H1 (cell line): ENCODE data around the gene CCT5. TPM values are rescaled to one million over a fixed set of nuclear protein-coding genes. Genes with fewer than 3 reads are reported as not detected.

Experiments used
- CTCF ChIA-PET: fragments of 300-600 bp; sonication (Branson Sonifier 250); formaldehyde crosslinking; loops from one replicate; lab custom pipeline; 2021; ENCODE audit not compliant: partially characterized antibody; lab: Charles Lee
- POLR2A ChIA-PET: fragments of 300-600 bp; sonication (Branson Sonifier 250); formaldehyde crosslinking; loops from one replicate; lab custom pipeline; 2021; ENCODE audit warnings: inconsistent platforms; ENCODE audit not compliant: partially characterized antibody; lab: Charles Lee
- DNase-seq, 2 experiments: peaks; one replicate each; pipeline versions ENCODE4 v3.0.0 to v3.0.0-alpha.2; 2010 to 2022; ENCODE audit warnings: low spot score in 2 of 2, low read depth in 1 of 2, mixed read lengths in 1 of 2
- FAIRE-seq: peaks from 2 replicates; lab custom pipeline; 2011; peaks lifted over from hg19 to GRCh38; lab: Jason Lieb, UNC
- H2AFZ ChIP-seq: 2 replicates; pipeline ENCODE4 v1.8.1; 2012; ENCODE audit warnings: low read length, inconsistent platforms
- H2AK5ac ChIP-seq: 2 replicates; pipeline ENCODE4 v1.6.1; 2013; ENCODE audit warnings: low read depth, low read length
- H2BK120ac ChIP-seq: replicated peaks from 2 replicates; pipeline ENCODE3; 2013; ENCODE audit warnings: low read depth, low read length, inconsistent platforms
- H2BK12ac ChIP-seq: 2 replicates; pipeline ENCODE4 v1.6.1; 2013; ENCODE audit warnings: low read depth, low read length
- H2BK15ac ChIP-seq: 2 replicates; pipeline ENCODE4 v1.6.1; 2013; ENCODE audit warnings: low read length
- H2BK20ac ChIP-seq: 2 replicates; pipeline ENCODE4 v1.6.1; 2013; ENCODE audit warnings: low read length
- H2BK5ac ChIP-seq: 2 replicates; pipeline ENCODE4 v1.6.1; 2013; ENCODE audit warnings: low read depth, low read length
- H3K14ac ChIP-seq: 2 replicates; pipeline ENCODE4 v1.6.1; 2013; ENCODE audit warnings: inconsistent platforms; ENCODE audit not compliant: insufficient read length
- H3K18ac ChIP-seq: 2 replicates; pipeline ENCODE4 v1.6.1; 2013; ENCODE audit warnings: low read length; ENCODE audit errors: extremely low read depth
- H3K23ac ChIP-seq: 2 replicates; pipeline ENCODE4 v1.6.1; 2013; ENCODE audit warnings: inconsistent platforms; ENCODE audit not compliant: insufficient read length
- H3K23me2 ChIP-seq: 2 replicates; pipeline ENCODE4 v1.6.1; 2013; ENCODE audit warnings: low read depth, low read length
- H3K27ac ChIP-seq: 2 replicates; pipeline ENCODE4 v1.6.1; 2011; ENCODE audit warnings: low read depth, low read length, inconsistent platforms
- H3K27me3 ChIP-seq, 4 experiments: replicated peaks in 1 of 4; 1 replicate in 1 of 4; 2 replicates in 3 of 4; pipeline versions ENCODE4 v1.6.1 to v1.8.1; 2011 to 2013; ENCODE audit warnings: low read length in 3 of 4, mild to moderate bottlenecking in 3 of 4, inconsistent platforms in 2 of 4, mixed read lengths in 2 of 4, moderate library complexity in 1 of 4; ENCODE audit not compliant: control insufficient read depth in 3 of 4, insufficient read depth in 3 of 4; ENCODE audit errors: extremely low read depth in 1 of 4
- H3K36me3 ChIP-seq, 4 experiments: 2 replicates each; pipeline versions ENCODE4 v1.6.1 to v1.8.1; 2011 to 2013; ENCODE audit warnings: mild to moderate bottlenecking in 4 of 4, low read length in 3 of 4, moderate library complexity in 2 of 4, control low read depth in 1 of 4, inconsistent platforms in 1 of 4; ENCODE audit not compliant: insufficient read depth in 4 of 4, control insufficient read depth in 2 of 4
- H3K4ac ChIP-seq: replicated peaks from 2 replicates; pipeline ENCODE3; 2013; ENCODE audit warnings: low read length, low read depth, mixed read lengths, inconsistent platforms; ENCODE audit not compliant: insufficient read length
- H3K4me1 ChIP-seq, 4 experiments: replicated peaks in 1 of 4; 1 replicate in 1 of 4; 2 replicates in 3 of 4; pipeline versions ENCODE4 v1.6.1 to v1.8.1; 2011 to 2013; ENCODE audit warnings: low read length in 3 of 4, inconsistent platforms in 2 of 4, mixed read lengths in 1 of 4; ENCODE audit not compliant: insufficient read depth in 4 of 4, control insufficient read depth in 3 of 4
- H3K4me2 ChIP-seq, 2 experiments: 2 replicates each; pipeline versions ENCODE4 v1.6.1 to v1.8.1; 2011 to 2013; ENCODE audit warnings: low read depth in 2 of 2, low read length in 2 of 2, control low read depth in 1 of 2, inconsistent platforms in 1 of 2, mild to moderate bottlenecking in 1 of 2; ENCODE audit not compliant: insufficient read depth in 1 of 2
- H3K4me3 ChIP-seq, 4 experiments: fragments of 200-600, 300-600 bp in 1 of 4; sonication (generic), shearing (Covaris generic), sonication (Bioruptor Twin) in 1 of 4; 2 replicates each; pipeline versions ENCODE4 v1.5.1 to v1.8.1; 2011 to 2016; ENCODE audit warnings: low read length in 4 of 4, low read depth in 3 of 4, control low read depth in 2 of 4, inconsistent platforms in 2 of 4, mild to moderate bottlenecking in 2 of 4, mixed read lengths in 1 of 4, moderate library complexity in 1 of 4; ENCODE audit not compliant: insufficient read depth in 2 of 4; ENCODE audit errors: extremely low read depth in 1 of 4
- H3K56ac ChIP-seq: replicated peaks from 2 replicates; pipeline ENCODE3; 2013; ENCODE audit warnings: low read depth, mild to moderate bottlenecking, mixed read lengths, low read length, inconsistent platforms; ENCODE audit not compliant: insufficient read length
- H3K79me1 ChIP-seq: 2 replicates; pipeline ENCODE4 v1.6.1; 2013; ENCODE audit warnings: low read depth, low read length, control low read depth
- H3K79me2 ChIP-seq, 2 experiments: 2 replicates each; pipeline versions ENCODE4 v1.6.1 to v1.8.1; 2012 to 2013; ENCODE audit warnings: low read length in 2 of 2, mild to moderate bottlenecking in 2 of 2, inconsistent platforms in 1 of 2; ENCODE audit not compliant: insufficient read depth in 2 of 2, control insufficient read depth in 1 of 2
- H3K9ac ChIP-seq, 4 experiments: replicated peaks in 1 of 4; 1 replicate in 1 of 4; 2 replicates in 3 of 4; pipeline versions ENCODE4 v1.6.1 to v1.8.1; 2011 to 2013; ENCODE audit warnings: low read depth in 3 of 4, low read length in 3 of 4, control low read depth in 2 of 4, mild to moderate bottlenecking in 2 of 4, moderate library complexity in 2 of 4, inconsistent platforms in 1 of 4; ENCODE audit errors: extremely low read depth in 1 of 4
- H3K9me3 ChIP-seq, 2 experiments: 2 replicates each; pipeline versions ENCODE4 v1.6.1 to v1.8.1; 2012 to 2013; ENCODE audit warnings: mild to moderate bottlenecking in 2 of 2, moderate library complexity in 2 of 2, control low read depth in 1 of 2, inconsistent platforms in 1 of 2, low read depth in 1 of 2, low read length in 1 of 2, mixed read lengths in 1 of 2; ENCODE audit not compliant: insufficient read depth in 2 of 2
- H4K20me1 ChIP-seq, 2 experiments: replicated peaks in 1 of 2; 2 replicates each; pipeline versions ENCODE3 to v1.8.1; 2011 to 2013; ENCODE audit warnings: inconsistent platforms in 2 of 2, low read length in 2 of 2, mild to moderate bottlenecking in 1 of 2; ENCODE audit not compliant: insufficient read depth in 2 of 2, control insufficient read depth in 1 of 2
- H4K5ac ChIP-seq: 2 replicates; pipeline ENCODE4 v1.6.1; 2013; ENCODE audit warnings: low read length, low read depth, mixed read lengths, inconsistent platforms; ENCODE audit not compliant: insufficient read length
- H4K8ac ChIP-seq: 2 replicates; pipeline ENCODE4 v1.8.0; 2013; ENCODE audit warnings: mild to moderate bottlenecking, moderate library complexity, low read length, inconsistent platforms; ENCODE audit not compliant: insufficient read depth; ENCODE audit errors: extremely low read depth
- H4K91ac ChIP-seq: replicated peaks from 2 replicates; pipeline ENCODE3; 2013; ENCODE audit warnings: low read length, mixed read lengths, inconsistent platforms; ENCODE audit not compliant: insufficient read length
- CTCF ChIP-seq, 3 experiments: IDR thresholded peaks; 1 replicate in 2 of 3; 2 replicates in 1 of 3; pipeline versions ENCODE4 v1.5.1 to v1.6.1; 2011; ENCODE audit warnings: low read length in 3 of 3, mild to moderate bottlenecking in 3 of 3, inconsistent platforms in 2 of 3, low read depth in 1 of 3, moderate library complexity in 1 of 3; ENCODE audit not compliant: insufficient read depth in 1 of 3; ENCODE audit errors: control extremely low read depth in 1 of 3
- E2F6 ChIP-seq: IDR thresholded peaks from 2 replicates; pipeline ENCODE4 v1.6.1; 2012; ENCODE audit warnings: inconsistent platforms
- FOSL1 ChIP-seq: IDR thresholded peaks from 2 replicates; pipeline ENCODE4 v1.6.1; 2011; ENCODE audit warnings: mild to moderate bottlenecking, low read depth, low read length, moderate library complexity; ENCODE audit not compliant: insufficient read depth
- GTF2F1 ChIP-seq: IDR thresholded peaks from 2 replicates; pipeline ENCODE4 v1.6.1; 2012; ENCODE audit warnings: low read depth, low read length, improper control_type of control experiment, borderline replicate concordance
- JUND ChIP-seq: IDR thresholded peaks from 2 replicates; pipeline ENCODE4 v1.6.1; 2011; ENCODE audit warnings: mild to moderate bottlenecking, improper control_type of control experiment, low read length
- POU5F1 ChIP-seq: IDR thresholded peaks from 2 replicates; pipeline ENCODE4 v1.6.1; 2011; ENCODE audit warnings: low read depth, mild to moderate bottlenecking, low read length, moderate library complexity
- RAD21 ChIP-seq, 2 experiments: IDR thresholded peaks in 1 of 2; conservative IDR thresholded peaks in 1 of 2; 2 replicates each; pipeline ENCODE4 v1.6.1; 2011; ENCODE audit warnings: low read depth in 2 of 2, low read length in 2 of 2, improper control_type of control experiment in 1 of 2, inconsistent platforms in 1 of 2, mild to moderate bottlenecking in 1 of 2, moderate library complexity in 1 of 2
- SIX5 ChIP-seq: IDR thresholded peaks from 2 replicates; pipeline ENCODE4 v1.6.1; 2011; ENCODE audit warnings: mild to moderate bottlenecking, low read depth, low read length
- SP2 ChIP-seq: IDR thresholded peaks from 2 replicates; pipeline ENCODE4 v1.6.1; 2012; ENCODE audit warnings: mild to moderate bottlenecking, low read length, inconsistent platforms
- TAF7 ChIP-seq: optimal IDR thresholded peaks from 2 replicates; pipeline ENCODE3; 2011; ENCODE audit warnings: low read depth, mild to moderate bottlenecking, inconsistent platforms, low read length, moderate library complexity, borderline replicate concordance
- WGBS, 2 experiments: shearing (Covaris generic) in 1 of 2; methylation state at CpG; one replicate each; pipeline versions ENCODE4 v1.1.6 to v1.1.7; 2013 to 2015; ENCODE audit warnings: low lambda C conversion rate in 2 of 2, mixed read lengths in 2 of 2, inconsistent platforms in 1 of 2, low coverage in 1 of 2, missing lambda C conversion rate in 1 of 2; ENCODE audit not compliant: insufficient replicate concordance in 2 of 2, insufficient coverage in 1 of 2, insufficient read length in 1 of 2; ENCODE audit errors: extremely low coverage in 1 of 2, missing lambda C conversion rate in 1 of 2; 5-methylcytosine and 5-hydroxymethylcytosine counted together
- polyA plus RNA-seq, 7 experiments: library from polyadenylated mRNA; depleted of rRNA in 3 of 7; stranded (reverse) in 5 of 7; unstranded in 2 of 7; fragments of >200 nt in 5 of 7; fragments of 200-250 nt in 2 of 7; gene quantifications; 1 replicate in 5 of 7; 2 replicates in 1 of 7; 4 replicates in 1 of 7; pipeline versions ENCODE4 v1.2.1 to v1.2.3, GENCODE V29; 2011 to 2013; ENCODE audit warnings: missing spikeins in 2 of 7, mixed read lengths in 2 of 7
- total RNA-seq: library from RNA; stranded (reverse); fragmentation: NEBNext Ultra II Directional; extraction: Animal tissue kit (Norgen Biotek cat#: 25700); gene quantifications from 2 replicates; pipeline ENCODE4 v1.2.1, GENCODE V29; 2021

Gene CCT5
- total and polyA plus RNA-seq, 2 of the 8 experiments (the other 6 are each of a cell fraction or from before 2014, with no cell fraction given) = 425 to 549 TPM

GRCh38 chr5:10235350-10235749 is 14.7 kb upstream of the CCT5 start:
- Histone ChIP-seq H4K20me1 (no peaks in the 10 kb centered on the region), H3K27me3 (no peaks in the 10 kb centered on the region), H3K4ac (no peak overlapping the region), H2BK12ac (no peak overlapping the region), H2AK5ac (no peak overlapping the region), H3K23me2 (no peaks in the 10 kb centered on the region), H3K27ac (no peak overlapping the region), H2BK5ac (no peak overlapping the region), H3K56ac (no peak overlapping the region), H3K9me3 (no peaks in the 10 kb centered on the region), H3K4me1 (no peaks in the 10 kb centered on the region), H3K79me2 (no peaks in the 10 kb centered on the region), H3K36me3 (peaks cover 0 to 5% (median 0%) of the 10 kb centered on the region in 4 experiments; a peak in 2 of 8 replicates), H2BK120ac (no peak overlapping the region), H3K4me3 (no peak overlapping the region), H4K8ac (no peak overlapping the region), H2BK15ac (no peak overlapping the region), H4K91ac (no peak overlapping the region), H3K4me2 (no peak overlapping the region), H3K9ac (no peak overlapping the region), H2AFZ (no peak overlapping the region), H2BK20ac (no peak overlapping the region), H3K23ac (no peak overlapping the region), H4K5ac (no peak overlapping the region), H3K14ac (no peak overlapping the region), H3K79me1 (no peaks in the 10 kb centered on the region), H3K18ac (no peak overlapping the region)
- no peak for TF ChIP-seq POU5F1
- TF ChIP-seq TAF7 = no peak
- TF ChIP-seq FOSL1 = no peak
- no peak for TF ChIP-seq SIX5
- TF ChIP-seq SP2 = no peak
- no peak for TF ChIP-seq GTF2F1
- no peak for TF ChIP-seq RAD21 (IDR thresholded peaks at IDR 0.05 in 1 of 2, conservative IDR thresholded peaks at IDR 0.05 in 1 of 2; ENCODE audit: low read depth in 2 of 2, low read length in 2 of 2)
- no peak for TF ChIP-seq E2F6
- no peak for TF ChIP-seq CTCF (IDR thresholded peaks at IDR 0.05; ENCODE audit: control extremely low read depth in 1 of 3, insufficient read depth in 1 of 3, low read depth in 1 of 3, low read length in 3 of 3)
- no peak for TF ChIP-seq JUND
- CTCF ChIA-PET = interaction anchor here (0.7 to 2.0 kb wide), 3 partner anchors 9 to 1479 kb away, joined by 3 to 7 read pairs (median 3); no protein-coding TSS in a partner anchor
- POLR2A ChIA-PET = interaction anchor here (1.2 kb wide), 1 partner anchor 15 kb away, joined by 4 read pairs; the partner anchor contains the start of genes ATPSCKMT and CCT5
- WGBS, 2 experiments = 90% methylated on average over 8 of the region's 8 CpGs; no CpG with 5 or more reads in 1 of the 2 experiments
- DNase-seq (no peak), FAIRE-seq (no peak)
